ENCODE data around the gene BAIAP2L2. TPM values are rescaled to one million over a fixed set of nuclear protein-coding genes. Genes with fewer than 3 reads are reported as not detected.
"Not testable (repeated sequence)": the region's sequence is repeated elsewhere in the genome, so short reads cannot be mapped to it uniquely, and the experiment has no call there.

Gene BAIAP2L2
- total and polyA plus RNA-seq, 2 donors (not counting 3 experiments of a cell fraction or from before 2014, with no cell fraction given) = 0.20 to 0.35 TPM

- intact Hi-C loops (cut with micrococcal nuclease) (no loop called here), dilution Hi-C loops (cut with MboI; ENCODE audit: extremely low pct_ligation_motif_present, low sequenced_read_pairs) (no loop called here)
- H3K79me2 ChIP-seq (ENCODE audit: control insufficient read depth, insufficient read depth, low read length) = no peaks in the 10 kb centered on the region
- DNase-seq (ENCODE audit: low read depth, low spot score) (no peak), FAIRE-seq (no peak)
- no peak overlapping the region for H3K4me3 ChIP-seq (replicated peaks in 1 of 3; ENCODE audit: insufficient read depth in 1 of 3, low read depth in 1 of 3, low read length in 3 of 3)
- no peak overlapping the region for H3K9ac ChIP-seq (replicated peaks; ENCODE audit: extremely low read depth, insufficient read depth, low read length)
- no peak overlapping the region for H2AFZ ChIP-seq (ENCODE audit: low read depth, low read length)
- no peaks in the 10 kb centered on the region for H3K4me1 ChIP-seq (ENCODE audit: control insufficient read depth, extremely low read depth, insufficient read depth, low read length)
- TF ChIP-seq POLR2AphosphoS5 (IDR thresholded peaks at IDR 0.05; ENCODE audit: insufficient read depth, low read depth, low read length) (no peak), JUN (IDR thresholded peaks at IDR 0.05; ENCODE audit: borderline replicate concordance, insufficient read depth, insufficient read length, low read depth) (no peak), EZH2 (IDR thresholded peaks at IDR 0.05; ENCODE audit: borderline replicate concordance, low read depth, low read length, severe bottlenecking) (no peak), CTCF (IDR thresholded peaks at IDR 0.05; ENCODE audit: extremely low read depth in 1 of 2, insufficient read depth in 1 of 2, low read depth in 1 of 2, low read length in 2 of 2) (no peak), POLR2A (IDR thresholded peaks at IDR 0.05; ENCODE audit: low read depth, low read length) (no peak), FOS (IDR thresholded peaks at IDR 0.05; ENCODE audit: borderline replicate concordance, insufficient read depth, low read length) (no peak), GATA2 (IDR thresholded peaks at IDR 0.05; ENCODE audit: insufficient read depth, insufficient read length, low read depth, low read length) (no peak), MAX (IDR thresholded peaks at IDR 0.05; ENCODE audit: insufficient read depth, insufficient read length) (no peak), MYC (IDR thresholded peaks at IDR 0.05; ENCODE audit: low read depth, low read length) (no peak)
- POLR2A ChIA-PET = no interaction called here
- H3K27ac ChIP-seq (ENCODE audit: insufficient read depth, low read depth, low read length) = no peak overlapping the region
- no TSS peak for BruUV-seq (replicated peaks)
- no peaks in the 10 kb centered on the region for H3K27me3 ChIP-seq (ENCODE audit: control insufficient read depth in 2 of 2, insufficient read depth in 2 of 2, low read length in 2 of 2)
- no peaks in the 10 kb centered on the region for H3K36me3 ChIP-seq (ENCODE audit: control insufficient read depth in 2 of 2, extremely low read depth in 1 of 2, insufficient read depth in 2 of 2, low read length in 2 of 2)
- H4K20me1 ChIP-seq (replicated peaks; ENCODE audit: control insufficient read depth, extremely low read depth, insufficient read depth, low read length) = no peaks in the 10 kb centered on the region
- CTCF ChIA-PET = interaction anchor here (1.0 to 1.6 kb wide), 2 partner anchors 16 to 23 kb away, joined by 4 to 5 read pairs; no protein-coding TSS in a partner anchor
- H3K4me2 ChIP-seq (ENCODE audit: insufficient read depth, low read length) = no peak overlapping the region
- no peaks in the 10 kb centered on the region for H3K9me1 ChIP-seq (replicated peaks; ENCODE audit: control insufficient read depth, extremely low read depth, insufficient read depth, low read length)
- no peaks in the 10 kb centered on the region for H3K9me3 ChIP-seq (replicated peaks; ENCODE audit: control insufficient read depth, insufficient read depth, low read length)
Observed at GRCh38 chr22:38120359-38121110, 10.1 kb upstream of the BAIAP2L2 start.

- intact Hi-C loops (cut with micrococcal nuclease); FAIRE-seq: not testable (repeated sequence)
Observed at GRCh38 chr22:38118747-38119146, 8.3 kb upstream of the BAIAP2L2 start.

More at GRCh38 chr22:38118747-38119146, 8.3 kb upstream of the BAIAP2L2 start:
- DNase-seq (ENCODE audit: low read depth, low spot score); BruUV-seq (replicated peaks); H3K9me3 ChIP-seq (replicated peaks; ENCODE audit: control insufficient read depth, insufficient read depth, low read length); dilution Hi-C loops (cut with MboI; ENCODE audit: extremely low pct_ligation_motif_present, low sequenced_read_pairs); H4K20me1 ChIP-seq (replicated peaks; ENCODE audit: control insufficient read depth, extremely low read depth, insufficient read depth, low read length); H3K4me2 ChIP-seq (ENCODE audit: insufficient read depth, low read length); POLR2A ChIA-PET; H2AFZ ChIP-seq (ENCODE audit: low read depth, low read length); H3K27me3 ChIP-seq (ENCODE audit: control insufficient read depth in 2 of 2, insufficient read depth in 2 of 2, low read length in 2 of 2); H3K9me1 ChIP-seq (replicated peaks; ENCODE audit: control insufficient read depth, extremely low read depth, insufficient read depth, low read length); H3K36me3 ChIP-seq (ENCODE audit: control insufficient read depth in 2 of 2, extremely low read depth in 1 of 2, insufficient read depth in 2 of 2, low read length in 2 of 2); H3K27ac ChIP-seq (ENCODE audit: insufficient read depth, low read depth, low read length); H3K4me1 ChIP-seq (ENCODE audit: control insufficient read depth, extremely low read depth, insufficient read depth, low read length); H3K9ac ChIP-seq (replicated peaks; ENCODE audit: extremely low read depth, insufficient read depth, low read length); H3K79me2 ChIP-seq (ENCODE audit: control insufficient read depth, insufficient read depth, low read length); H3K4me3 ChIP-seq (replicated peaks in 1 of 3; ENCODE audit: insufficient read depth in 1 of 3, low read depth in 1 of 3, low read length in 3 of 3): not testable (repeated sequence)
- CTCF ChIA-PET = interaction anchor here (1.3 to 1.4 kb wide), 2 partner anchors 41 to 66 kb away, joined by 3 read pairs; no protein-coding TSS in a partner anchor
